ENCODE data around the gene APPL2. TPM values are rescaled to one million over a fixed set of nuclear protein-coding genes. Genes with fewer than 3 reads are reported as not detected.

The APPL2 gene
- polyA plus RNA-seq, 1 experiment = 50.1 TPM

DNA sequence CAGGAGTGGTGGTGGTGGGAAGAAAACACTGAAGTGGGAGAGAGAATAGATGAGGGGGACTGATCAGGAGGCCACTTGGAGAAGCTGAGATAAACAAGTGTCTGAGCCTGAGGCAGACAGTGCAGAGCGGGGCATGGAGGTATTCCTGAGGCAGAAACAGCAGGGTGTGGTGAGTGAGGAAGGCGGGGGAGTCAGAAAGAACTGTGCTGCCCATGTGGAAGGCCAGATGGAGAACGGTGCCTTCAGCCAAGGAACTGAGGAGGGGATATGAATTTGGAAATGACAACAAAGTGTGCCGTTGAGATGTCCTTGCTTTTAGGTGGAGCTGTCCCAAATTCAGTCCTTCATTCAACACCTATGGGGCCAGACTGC, 13.7 kb downstream of the APPL2 start:
- ChIA-PET CTCF (no interaction called here), POLR2A (no interaction called here)
- Histone ChIP-seq H3K9me3 (ENCODE audit: control insufficient read depth, insufficient read depth, low read length) (no peaks in the 10 kb centered on the region), H3K4me3 (ENCODE audit: low read depth, low read length) (no peak overlapping the region), H3K27ac (ENCODE audit: low read depth, low read length) (no peak overlapping the region), H3K27me3 (ENCODE audit: control insufficient read depth, insufficient read depth, low read length) (no peaks in the 10 kb centered on the region)
- DNase-seq (ENCODE audit: low read depth, low spot score) = no peak
- TF ChIP-seq CTCF (IDR thresholded peaks at IDR 0.05; ENCODE audit: low read depth, low read length) = no peak

DNA sequence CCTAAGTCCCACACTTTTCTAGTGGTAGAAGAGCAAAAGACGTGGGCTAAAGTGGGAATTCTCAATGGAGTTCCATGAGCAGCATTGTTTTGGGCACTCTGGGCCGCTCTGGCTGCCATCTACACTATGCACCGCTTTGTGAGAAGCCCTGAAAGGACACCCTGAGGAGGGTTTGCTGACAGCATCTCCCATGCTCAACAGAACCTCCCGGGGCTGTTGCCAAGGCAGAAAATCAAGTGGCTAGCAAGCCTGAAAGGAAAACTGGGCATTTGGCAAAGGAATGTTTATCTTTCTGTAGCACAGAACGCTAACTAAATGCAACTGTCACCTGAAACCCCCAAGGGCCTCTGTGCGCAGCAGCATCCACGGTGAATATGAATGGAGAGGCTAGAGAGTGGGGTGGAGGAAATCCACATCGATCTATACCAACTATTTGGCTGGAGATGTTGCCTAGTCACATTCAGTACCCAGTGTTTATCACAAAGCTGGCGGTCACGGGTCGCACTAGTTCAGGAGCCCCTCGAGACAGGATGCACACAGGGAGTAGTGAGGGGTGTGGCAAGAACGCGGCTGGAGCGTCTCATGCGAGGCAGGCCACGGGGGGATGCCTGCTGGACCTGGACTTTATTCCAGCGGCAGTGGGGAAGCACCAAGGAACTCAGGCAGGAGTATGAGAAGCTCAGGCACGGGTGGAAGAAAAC, 14.2 kb downstream of the APPL2 start:
- Histone ChIP-seq H3K27me3 (ENCODE audit: control insufficient read depth, insufficient read depth, low read length) (no peaks in the 10 kb centered on the region), H3K27ac (ENCODE audit: low read depth, low read length) (no peak overlapping the region), H3K9me3 (ENCODE audit: control insufficient read depth, insufficient read depth, low read length) (no peaks in the 10 kb centered on the region), H3K4me3 (ENCODE audit: low read depth, low read length) (no peak overlapping the region)
- ChIA-PET CTCF (interaction anchor here (1.2 to 1.4 kb wide), 2 partner anchors 10 to 20 kb away, joined by 3 to 4 read pairs; no protein-coding TSS in a partner anchor), POLR2A (no interaction called here)
- no peak for DNase-seq (ENCODE audit: low read depth, low spot score)
- no peak for TF ChIP-seq CTCF (IDR thresholded peaks at IDR 0.05; ENCODE audit: low read depth, low read length)

DNA sequence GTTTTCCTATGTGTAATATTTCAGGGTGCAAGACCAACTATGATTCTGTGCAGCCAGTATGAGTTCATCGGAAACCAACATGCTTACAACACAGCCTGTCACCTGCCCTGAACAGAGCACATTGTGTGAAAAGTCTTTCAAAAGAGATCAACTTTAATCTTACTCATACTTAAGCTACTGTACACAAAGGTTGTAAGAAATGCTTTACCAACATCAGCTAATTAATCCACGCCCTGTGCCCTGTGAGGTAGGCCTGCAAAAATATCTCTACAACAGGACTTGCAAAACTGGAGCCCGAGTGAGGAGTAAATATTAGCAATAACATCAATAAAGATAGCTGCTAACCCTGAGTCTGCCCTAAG, 15.1 kb downstream of the APPL2 start:
- Histone ChIP-seq H3K27ac (ENCODE audit: low read depth, low read length) (no peak overlapping the region), H3K9me3 (ENCODE audit: control insufficient read depth, insufficient read depth, low read length) (no peaks in the 10 kb centered on the region), H3K4me3 (ENCODE audit: low read depth, low read length) (no peak overlapping the region), H3K27me3 (ENCODE audit: control insufficient read depth, insufficient read depth, low read length) (no peaks in the 10 kb centered on the region)
- TF ChIP-seq CTCF (IDR thresholded peaks at IDR 0.05; ENCODE audit: low read depth, low read length) = no peak
- CTCF ChIA-PET = interaction anchor here (1.2 to 1.4 kb wide), 2 partner anchors 11 to 19 kb away, joined by 3 to 4 read pairs; no protein-coding TSS in a partner anchor
- no peak for DNase-seq (ENCODE audit: low read depth, low spot score)
- POLR2A ChIA-PET = no interaction called here

GRCh38 chr12:105220150-105220928, 15.6 kb downstream of the APPL2 start:
- ChIA-PET POLR2A (interaction anchor here (0.9 kb wide), 1 partner anchor 111 kb away, joined by 6 read pairs; no protein-coding TSS in a partner anchor), CTCF (interaction anchor here (1.2 to 1.4 kb wide), 2 partner anchors 11 to 19 kb away, joined by 3 to 4 read pairs; no protein-coding TSS in a partner anchor)
- H3K27ac ChIP-seq (ENCODE audit: low read depth, low read length) = no peak overlapping the region
- no peak for DNase-seq (ENCODE audit: low read depth, low spot score)
- no peak overlapping the region for H3K4me3 ChIP-seq (ENCODE audit: low read depth, low read length)
- TF ChIP-seq CTCF (IDR thresholded peaks at IDR 0.05; ENCODE audit: low read depth, low read length) = no peak
- H3K27me3 ChIP-seq (ENCODE audit: control insufficient read depth, insufficient read depth, low read length) = no peaks in the 10 kb centered on the region
- no peaks in the 10 kb centered on the region for H3K9me3 ChIP-seq (ENCODE audit: control insufficient read depth, insufficient read depth, low read length)

All from AG04450 (cell line).